HepG2 (cell line): ENCODE data around the gene MICOS13. TPM values are rescaled to one million over a fixed set of nuclear protein-coding genes. Genes with fewer than 3 reads are reported as not detected.

Experiments used
- GMEB2 ChIP-seq: IDR thresholded peaks from 2 replicates; pipeline ENCODE4 v1.6.1; 2016; ENCODE audit warnings: missing biosample characterization, missing genetic modification reagents, low read depth
- HOMEZ ChIP-seq: IDR thresholded peaks from 2 replicates; pipeline ENCODE4 v1.6.1; 2016; ENCODE audit warnings: low read depth
- KLF9 ChIP-seq: IDR thresholded peaks from 2 replicates; pipeline ENCODE4 v1.6.1; 2016; ENCODE audit warnings: low read depth
- MTA3 ChIP-seq: sonication (generic); formaldehyde crosslinking; IDR thresholded peaks from 2 replicates; pipeline ENCODE4 v1.4.0; 2020; ENCODE audit warnings: missing genetic modification reagents
- ZBTB25 ChIP-seq: IDR thresholded peaks from 2 replicates; pipeline ENCODE4 v1.6.1; 2018; ENCODE audit warnings: missing genetic modification reagents
- ZFP62 ChIP-seq: sonication (generic); formaldehyde crosslinking; IDR thresholded peaks from 2 replicates; pipeline ENCODE4 v1.4.0; 2020; ENCODE audit warnings: missing genetic modification reagents
- ZNF530 ChIP-seq: sonication (generic); formaldehyde crosslinking; IDR thresholded peaks from 2 replicates; pipeline ENCODE4 v1.5.0; 2020; ENCODE audit warnings: low read depth, mild to moderate bottlenecking, missing genetic modification reagents
- ZNF605 ChIP-seq: sonication (generic); formaldehyde crosslinking; IDR thresholded peaks from 2 replicates; pipeline ENCODE4 v1.8.0; 2022; ENCODE audit warnings: mild to moderate bottlenecking, missing genetic modification reagents
- polyA plus RNA-seq, 8 experiments: library from polyadenylated mRNA; depleted of rRNA in 3 of 8; stranded (reverse) in 7 of 8; unstranded in 1 of 8; fragments of >200 nt; fragmentation: Illumina TruSeq in 4 of 8; extraction: Trizol in 4 of 8; gene quantifications; 2 replicates each; pipeline versions ENCODE4 v1.2.1 to v1.2.3, GENCODE V29; 2011 to 2016; ENCODE audit warnings: low read depth in 4 of 8, missing spikeins in 1 of 8, mixed read lengths in 1 of 8; ENCODE audit not compliant: insufficient read depth in 1 of 8
- total RNA-seq, 5 experiments: library from RNA; depleted of rRNA; stranded (reverse); fragments of >200 nt; fragmentation: Illumina TruSeq; extraction: Trizol; gene quantifications; 2 replicates each; pipeline ENCODE4 v1.2.3, GENCODE V29; 2016; ENCODE audit warnings: low read depth in 1 of 5
- TF ChIP-seq, protein P1 (sequence below): sonication (generic); formaldehyde crosslinking; IDR thresholded peaks from 2 replicates; pipeline ENCODE4 v1.5.0; 2020; ENCODE audit warnings: mild to moderate bottlenecking, missing genetic modification reagents
- TF ChIP-seq, protein P2 (sequence below), 2 experiments: sonication (generic) in 1 of 2; formaldehyde crosslinking in 1 of 2; IDR thresholded peaks; 2 replicates each; pipeline versions ENCODE4 v1.4.0 to v1.6.1; 2018 to 2020; ENCODE audit warnings: missing genetic modification reagents in 2 of 2, borderline replicate concordance in 1 of 2, low read depth in 1 of 2, mild to moderate bottlenecking in 1 of 2, missing biosample characterization in 1 of 2
- TF ChIP-seq, protein P3 (sequence below): sonication (generic); formaldehyde crosslinking; IDR thresholded peaks from 2 replicates; pipeline ENCODE4 v1.5.0; 2020; ENCODE audit warnings: mild to moderate bottlenecking, low read depth, missing genetic modification reagents, borderline replicate concordance
- TF ChIP-seq, protein P4 (sequence below): fragments of 450-650 bp; IDR thresholded peaks from 2 replicates; pipeline ENCODE4 v1.6.1; 2016
- TF ChIP-seq, protein P5 (sequence below): sonication (generic); formaldehyde crosslinking; IDR thresholded peaks from 2 replicates; pipeline ENCODE4 v1.4.0; 2020; ENCODE audit warnings: mild to moderate bottlenecking, missing genetic modification reagents

Gene MICOS13
- total and polyA plus RNA-seq, 2 of the 13 experiments (the other 11 are each of a cell fraction or from before 2014, with no cell fraction given): 28.8 to 35.4 TPM

DNA sequence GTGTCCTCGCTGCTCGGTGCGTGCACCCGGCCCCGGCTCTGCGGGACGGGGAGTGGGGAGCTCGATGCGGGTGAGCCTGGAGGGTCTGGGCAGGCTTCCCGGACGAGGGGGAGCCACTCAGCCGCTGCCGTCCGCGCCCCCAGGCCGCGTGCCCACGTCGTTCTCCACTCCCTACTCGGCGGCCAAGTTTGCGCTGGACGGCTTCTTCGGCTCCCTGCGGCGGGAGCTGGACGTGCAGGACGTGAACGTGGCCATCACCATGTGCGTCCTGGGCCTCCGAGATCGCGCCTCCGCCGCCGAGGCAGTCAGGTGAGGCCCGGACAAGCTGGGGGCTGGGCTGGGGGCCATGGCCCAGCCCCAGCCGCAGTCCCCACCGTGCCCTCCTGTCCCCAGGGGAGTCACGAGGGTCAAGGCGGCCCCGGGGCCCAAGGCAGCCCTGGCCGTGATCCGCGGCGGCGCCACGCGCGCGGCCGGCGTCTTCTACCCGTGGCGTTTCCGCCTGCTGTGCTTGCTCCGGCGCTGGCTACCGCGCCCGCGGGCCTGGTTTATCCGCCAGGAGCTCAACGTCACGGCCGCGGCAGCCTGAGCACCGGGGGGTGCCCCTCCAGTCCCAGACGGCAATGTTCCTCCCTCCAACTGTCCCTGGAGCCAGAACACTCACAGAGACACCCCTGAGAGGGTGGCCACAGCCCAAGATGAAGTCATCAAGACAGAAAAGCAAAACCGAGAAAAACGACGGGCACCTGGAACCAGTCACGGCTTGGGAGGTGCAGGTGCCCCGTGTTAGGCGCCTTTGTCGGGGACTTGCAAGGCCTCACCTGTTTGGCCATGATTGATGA lies 7.3 kb upstream of the MICOS13 start (continued):
- TF ChIP-seq GMEB2 (CRISPR knock-in tag) (no peak), MTA3 (no peak), ZNF605 (CRISPR knock-in tag) (no peak), ZBTB25 (CRISPR knock-in tag) (no peak), ZFP62 (CRISPR knock-in tag) (0 out of 2 replicates have a peak, but pooled peaks have one; percentile 37), HOMEZ (CRISPR knock-in tag) (no peak), KLF9 (no peak), ZNF530 (no peak)
- TF ChIP-seq, protein P1, sequence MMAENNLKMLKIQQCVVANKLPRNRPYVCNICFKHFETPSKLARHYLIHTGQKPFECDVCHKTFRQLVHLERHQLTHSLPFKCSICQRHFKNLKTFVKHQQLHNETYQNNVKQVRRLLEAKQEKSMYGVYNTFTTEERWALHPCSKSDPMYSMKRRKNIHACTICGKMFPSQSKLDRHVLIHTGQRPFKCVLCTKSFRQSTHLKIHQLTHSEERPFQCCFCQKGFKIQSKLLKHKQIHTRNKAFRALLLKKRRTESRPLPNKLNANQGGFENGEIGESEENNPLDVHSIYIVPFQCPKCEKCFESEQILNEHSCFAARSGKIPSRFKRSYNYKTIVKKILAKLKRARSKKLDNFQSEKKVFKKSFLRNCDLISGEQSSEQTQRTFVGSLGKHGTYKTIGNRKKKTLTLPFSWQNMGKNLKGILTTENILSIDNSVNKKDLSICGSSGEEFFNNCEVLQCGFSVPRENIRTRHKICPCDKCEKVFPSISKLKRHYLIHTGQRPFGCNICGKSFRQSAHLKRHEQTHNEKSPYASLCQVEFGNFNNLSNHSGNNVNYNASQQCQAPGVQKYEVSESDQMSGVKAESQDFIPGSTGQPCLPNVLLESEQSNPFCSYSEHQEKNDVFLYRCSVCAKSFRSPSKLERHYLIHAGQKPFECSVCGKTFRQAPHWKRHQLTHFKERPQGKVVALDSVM (CRISPR knock-in tag): 0 out of 2 replicates have a peak, but pooled peaks have one; percentile 18
- TF ChIP-seq, protein P2, sequence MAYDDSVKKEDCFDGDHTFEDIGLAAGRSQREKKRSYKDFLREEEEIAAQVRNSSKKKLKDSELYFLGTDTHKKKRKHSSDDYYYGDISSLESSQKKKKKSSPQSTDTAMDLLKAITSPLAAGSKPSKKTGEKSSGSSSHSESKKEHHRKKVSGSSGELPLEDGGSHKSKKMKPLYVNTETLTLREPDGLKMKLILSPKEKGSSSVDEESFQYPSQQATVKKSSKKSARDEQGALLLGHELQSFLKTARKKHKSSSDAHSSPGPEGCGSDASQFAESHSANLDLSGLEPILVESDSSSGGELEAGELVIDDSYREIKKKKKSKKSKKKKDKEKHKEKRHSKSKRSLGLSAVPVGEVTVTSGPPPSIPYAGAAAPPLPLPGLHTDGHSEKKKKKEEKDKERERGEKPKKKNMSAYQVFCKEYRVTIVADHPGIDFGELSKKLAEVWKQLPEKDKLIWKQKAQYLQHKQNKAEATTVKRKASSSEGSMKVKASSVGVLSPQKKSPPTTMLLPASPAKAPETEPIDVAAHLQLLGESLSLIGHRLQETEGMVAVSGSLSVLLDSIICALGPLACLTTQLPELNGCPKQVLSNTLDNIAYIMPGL (CRISPR knock-in tag; IDR thresholded peaks at IDR 0.05; ENCODE audit: borderline replicate concordance in 1 of 2, low read depth in 1 of 2): peak in 1 of 2 experiments; percentile 23; a peak in 1 of 4 replicates
- TF ChIP-seq, protein P3, sequence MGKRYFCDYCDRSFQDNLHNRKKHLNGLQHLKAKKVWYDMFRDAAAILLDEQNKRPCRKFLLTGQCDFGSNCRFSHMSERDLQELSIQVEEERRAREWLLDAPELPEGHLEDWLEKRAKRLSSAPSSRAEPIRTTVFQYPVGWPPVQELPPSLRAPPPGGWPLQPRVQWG: no peak
- TF ChIP-seq, protein P4, sequence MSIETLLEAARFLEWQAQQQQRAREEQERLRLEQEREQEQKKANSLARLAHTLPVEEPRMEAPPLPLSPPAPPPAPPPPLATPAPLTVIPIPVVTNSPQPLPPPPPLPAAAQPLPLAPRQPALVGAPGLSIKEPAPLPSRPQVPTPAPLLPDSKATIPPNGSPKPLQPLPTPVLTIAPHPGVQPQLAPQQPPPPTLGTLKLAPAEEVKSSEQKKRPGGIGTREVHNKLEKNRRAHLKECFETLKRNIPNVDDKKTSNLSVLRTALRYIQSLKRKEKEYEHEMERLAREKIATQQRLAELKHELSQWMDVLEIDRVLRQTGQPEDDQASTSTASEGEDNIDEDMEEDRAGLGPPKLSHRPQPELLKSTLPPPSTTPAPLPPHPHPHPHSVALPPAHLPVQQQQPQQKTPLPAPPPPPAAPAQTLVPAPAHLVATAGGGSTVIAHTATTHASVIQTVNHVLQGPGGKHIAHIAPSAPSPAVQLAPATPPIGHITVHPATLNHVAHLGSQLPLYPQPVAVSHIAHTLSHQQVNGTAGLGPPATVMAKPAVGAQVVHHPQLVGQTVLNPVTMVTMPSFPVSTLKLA: no peak
- TF ChIP-seq, protein P5, sequence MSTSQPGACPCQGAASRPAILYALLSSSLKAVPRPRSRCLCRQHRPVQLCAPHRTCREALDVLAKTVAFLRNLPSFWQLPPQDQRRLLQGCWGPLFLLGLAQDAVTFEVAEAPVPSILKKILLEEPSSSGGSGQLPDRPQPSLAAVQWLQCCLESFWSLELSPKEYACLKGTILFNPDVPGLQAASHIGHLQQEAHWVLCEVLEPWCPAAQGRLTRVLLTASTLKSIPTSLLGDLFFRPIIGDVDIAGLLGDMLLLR (CRISPR knock-in tag): no peak
